Measurements from ENCODE around the gene DSCAM.

DSCAM gene

GRCh38 chr21:40846103-40846502, 855 bp downstream of the DSCAM start:
- TF ChIP-seq MAX (IDR thresholded peaks at IDR 0.05) (no peak), CREB1 (IDR thresholded peaks at IDR 0.05; ENCODE audit: low read depth) (no peak), ZBTB7A (IDR thresholded peaks at IDR 0.05; ENCODE audit: low read depth) (no peak), FOXM1 (IDR thresholded peaks at IDR 0.05; ENCODE audit: borderline replicate concordance, low read depth) (no peak)

GRCh38 chr21:40845441-40845995, 1.4 kb downstream of the DSCAM start:
- TF ChIP-seq TCF12 (IDR thresholded peaks at IDR 0.05; ENCODE audit: low read depth): no peak
- TF ChIP-seq ZBTB7A (IDR thresholded peaks at IDR 0.05; ENCODE audit: low read depth): no peak
- no peak for TF ChIP-seq EGR1 (IDR thresholded peaks at IDR 0.05)
- TF ChIP-seq TAF1 (IDR thresholded peaks at IDR 0.05; ENCODE audit: low read depth): no peak
- no peak for TF ChIP-seq CREB1 (IDR thresholded peaks at IDR 0.05; ENCODE audit: low read depth)
- no peak for TF ChIP-seq MAX (IDR thresholded peaks at IDR 0.05)
- no peak for TF ChIP-seq EP300 (IDR thresholded peaks at IDR 0.05; ENCODE audit: borderline replicate concordance)
- no peak for TF ChIP-seq REST (IDR thresholded peaks at IDR 0.05; ENCODE audit: low read depth)
- TF ChIP-seq CEBPB (IDR thresholded peaks at IDR 0.05): no peak
- TF ChIP-seq FOXM1 (IDR thresholded peaks at IDR 0.05; ENCODE audit: borderline replicate concordance, low read depth): no peak
- no peak for TF ChIP-seq RAD21 (IDR thresholded peaks at IDR 0.05; ENCODE audit: low read depth)
- TF ChIP-seq USF1 (IDR thresholded peaks at IDR 0.05): no peak
- no peak for TF ChIP-seq TEAD4 (IDR thresholded peaks at IDR 0.05)
- TF ChIP-seq NFIC (IDR thresholded peaks at IDR 0.05): no peak
- no peak for TF ChIP-seq YY1 (IDR thresholded peaks at IDR 0.05; ENCODE audit: low read depth)

- TF ChIP-seq ZBTB7A (IDR thresholded peaks at IDR 0.05; ENCODE audit: low read depth) (no peak), RAD21 (IDR thresholded peaks at IDR 0.05; ENCODE audit: low read depth) (no peak), EP300 (IDR thresholded peaks at IDR 0.05; ENCODE audit: borderline replicate concordance) (no peak), FOXM1 (IDR thresholded peaks at IDR 0.05; ENCODE audit: borderline replicate concordance, low read depth) (no peak), CREB1 (IDR thresholded peaks at IDR 0.05; ENCODE audit: low read depth) (no peak), NFIC (IDR thresholded peaks at IDR 0.05) (no peak)
These were observed 2.0 kb downstream of the DSCAM start for GRCh38 chr21:40844935-40845334.

- TF ChIP-seq NFIC (IDR thresholded peaks at IDR 0.05) (no peak), CREB1 (IDR thresholded peaks at IDR 0.05; ENCODE audit: low read depth) (no peak), MAX (IDR thresholded peaks at IDR 0.05) (no peak), FOXM1 (IDR thresholded peaks at IDR 0.05; ENCODE audit: borderline replicate concordance, low read depth) (no peak), YY1 (IDR thresholded peaks at IDR 0.05; ENCODE audit: low read depth) (no peak)
These were observed 4.8 kb downstream of the DSCAM start for GRCh38 chr21:40842197-40842552.

- TF ChIP-seq YY1 (IDR thresholded peaks at IDR 0.05; ENCODE audit: low read depth) (no peak), TCF12 (IDR thresholded peaks at IDR 0.05; ENCODE audit: low read depth) (no peak), TEAD4 (IDR thresholded peaks at IDR 0.05) (no peak), REST (IDR thresholded peaks at IDR 0.05; ENCODE audit: low read depth) (no peak), MAX (IDR thresholded peaks at IDR 0.05) (no peak), ZBTB7A (IDR thresholded peaks at IDR 0.05; ENCODE audit: low read depth) (no peak), EP300 (IDR thresholded peaks at IDR 0.05; ENCODE audit: borderline replicate concordance) (no peak), EGR1 (IDR thresholded peaks at IDR 0.05) (no peak), CEBPB (IDR thresholded peaks at IDR 0.05) (no peak), NFIC (IDR thresholded peaks at IDR 0.05) (no peak), RAD21 (IDR thresholded peaks at IDR 0.05; ENCODE audit: low read depth) (no peak), TAF1 (IDR thresholded peaks at IDR 0.05; ENCODE audit: low read depth) (no peak), USF1 (IDR thresholded peaks at IDR 0.05) (no peak)
These were observed 5.3 kb downstream of the DSCAM start for GRCh38 chr21:40841524-40842196.

All from Ishikawa (cell line).